PC-9 (cell line): ENCODE measurements around the gene AQP12A.

Experiments
- EZH2 ChIP-seq: fragments of 200-600 bp; sonication (generic); IDR thresholded peaks from 2 replicates; pipeline ENCODE4 v1.8.0; 2017; ENCODE audit warnings: antibody characterized with exemption, low read depth
- TF ChIP-seq, protein P1 (sequence below): fragments of 200-600 bp; sonication (generic); conservative IDR thresholded peaks from 2 replicates; pipeline ENCODE4 v1.6.1; 2017; ENCODE audit warnings: mixed run types, antibody characterized with exemption, mild to moderate bottlenecking, moderate library complexity

DNA sequence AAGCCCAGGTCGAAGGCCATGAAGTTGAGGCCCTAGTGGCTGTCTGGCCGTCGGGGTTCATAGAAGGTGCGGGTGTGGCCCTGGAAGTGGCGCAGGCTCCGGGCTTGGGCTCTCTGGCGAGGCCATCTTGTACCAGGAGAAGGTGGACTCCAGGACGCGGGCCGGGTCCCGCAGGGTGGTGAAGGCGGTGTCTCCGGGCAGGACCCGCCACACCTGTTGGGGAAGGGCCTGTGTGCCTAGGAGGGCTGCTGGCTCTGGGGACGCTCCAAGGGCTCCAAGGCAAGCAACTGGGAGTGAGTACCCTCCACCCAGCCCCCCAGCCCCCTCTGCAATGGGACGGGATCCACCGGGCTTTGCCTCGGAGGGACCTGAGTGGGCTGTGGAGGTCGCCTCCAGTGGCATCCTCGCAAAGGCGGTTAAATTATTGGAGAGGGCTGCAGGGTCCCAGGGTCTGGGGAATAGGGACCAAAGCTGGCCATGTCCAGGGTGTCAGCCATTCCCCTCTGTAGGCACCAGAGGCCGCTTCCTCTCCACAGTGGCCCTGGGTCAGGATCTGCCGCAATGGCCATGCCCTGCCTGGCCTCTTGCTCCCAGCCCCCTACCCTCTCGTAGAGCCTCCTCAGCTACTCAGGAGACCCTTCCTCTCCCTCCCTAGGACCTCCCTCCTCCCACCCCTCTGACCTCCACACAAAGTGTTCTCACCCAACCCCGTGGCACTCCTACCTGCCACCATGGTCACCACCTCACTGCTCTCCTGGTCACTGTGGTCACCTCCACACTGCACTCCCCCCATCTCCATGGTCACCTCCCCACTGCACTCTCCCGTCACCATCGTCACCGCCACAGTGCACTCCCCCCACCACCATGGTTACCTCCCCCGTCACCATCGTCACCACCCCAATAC lies 10.3 kb downstream of the AQP12A start:
- TF ChIP-seq, protein P1, sequence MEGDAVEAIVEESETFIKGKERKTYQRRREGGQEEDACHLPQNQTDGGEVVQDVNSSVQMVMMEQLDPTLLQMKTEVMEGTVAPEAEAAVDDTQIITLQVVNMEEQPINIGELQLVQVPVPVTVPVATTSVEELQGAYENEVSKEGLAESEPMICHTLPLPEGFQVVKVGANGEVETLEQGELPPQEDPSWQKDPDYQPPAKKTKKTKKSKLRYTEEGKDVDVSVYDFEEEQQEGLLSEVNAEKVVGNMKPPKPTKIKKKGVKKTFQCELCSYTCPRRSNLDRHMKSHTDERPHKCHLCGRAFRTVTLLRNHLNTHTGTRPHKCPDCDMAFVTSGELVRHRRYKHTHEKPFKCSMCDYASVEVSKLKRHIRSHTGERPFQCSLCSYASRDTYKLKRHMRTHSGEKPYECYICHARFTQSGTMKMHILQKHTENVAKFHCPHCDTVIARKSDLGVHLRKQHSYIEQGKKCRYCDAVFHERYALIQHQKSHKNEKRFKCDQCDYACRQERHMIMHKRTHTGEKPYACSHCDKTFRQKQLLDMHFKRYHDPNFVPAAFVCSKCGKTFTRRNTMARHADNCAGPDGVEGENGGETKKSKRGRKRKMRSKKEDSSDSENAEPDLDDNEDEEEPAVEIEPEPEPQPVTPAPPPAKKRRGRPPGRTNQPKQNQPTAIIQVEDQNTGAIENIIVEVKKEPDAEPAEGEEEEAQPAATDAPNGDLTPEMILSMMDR, result no peak
- no peak for TF ChIP-seq EZH2
